ENCODE data around the gene TSC22D1.

The TSC22D1 gene

DNA sequence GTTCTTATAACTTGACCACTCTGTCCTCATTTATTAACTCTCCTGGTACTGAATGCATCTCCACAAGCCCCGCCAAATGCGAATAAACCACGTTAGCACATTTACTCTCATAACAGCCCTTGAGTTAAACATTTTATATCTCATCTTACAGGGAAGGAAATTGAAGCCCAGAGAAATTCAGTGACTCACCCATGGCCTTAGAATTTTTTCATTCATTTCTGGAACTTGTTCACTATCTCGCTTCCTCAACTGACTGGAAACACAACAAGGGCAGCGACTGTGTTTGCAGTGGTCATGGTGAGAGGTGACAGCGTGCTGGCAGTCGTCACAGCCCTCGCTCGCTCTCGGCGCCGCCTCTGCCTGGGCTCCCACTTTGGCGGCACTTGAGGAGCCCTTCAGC is 163.0 kb downstream of the TSC22D1 start:
- H3K4me3 ChIP-seq (ENCODE audit: low read length) = no peak overlapping the region
- no peaks in the 10 kb centered on the region for H4K20me1 ChIP-seq (ENCODE audit: insufficient read depth, low read length)
- no peak overlapping the region for H3K27ac ChIP-seq (ENCODE audit: low read length)
- no peak overlapping the region for H2AFZ ChIP-seq (ENCODE audit: low read length)
- H3K4me2 ChIP-seq (ENCODE audit: low read depth, low read length) = no peak overlapping the region
- no peaks in the 10 kb centered on the region for H3K79me2 ChIP-seq (ENCODE audit: low read length)
- H3F3A ChIP-seq (ENCODE audit: insufficient read depth, low read length) = no peaks in the 10 kb centered on the region
- DNase-seq = no peak
- H3K9me3 ChIP-seq (replicated peaks; ENCODE audit: insufficient read depth, low read length) = no peaks in the 10 kb centered on the region
- no peaks in the 10 kb centered on the region for H3K4me1 ChIP-seq (ENCODE audit: low read length)
- no peaks in the 10 kb centered on the region for H3K27me3 ChIP-seq (replicated peaks; ENCODE audit: insufficient read depth, low read length)
- no peaks in the 10 kb centered on the region for H3K9me2 ChIP-seq (replicated peaks; ENCODE audit: insufficient read depth, low read length)
- H3K36me3 ChIP-seq (replicated peaks; ENCODE audit: insufficient read depth, low read length) = no peaks in the 10 kb centered on the region
- H3K9ac ChIP-seq (ENCODE audit: low read length) = no peak overlapping the region
- TF ChIP-seq, protein P1, sequence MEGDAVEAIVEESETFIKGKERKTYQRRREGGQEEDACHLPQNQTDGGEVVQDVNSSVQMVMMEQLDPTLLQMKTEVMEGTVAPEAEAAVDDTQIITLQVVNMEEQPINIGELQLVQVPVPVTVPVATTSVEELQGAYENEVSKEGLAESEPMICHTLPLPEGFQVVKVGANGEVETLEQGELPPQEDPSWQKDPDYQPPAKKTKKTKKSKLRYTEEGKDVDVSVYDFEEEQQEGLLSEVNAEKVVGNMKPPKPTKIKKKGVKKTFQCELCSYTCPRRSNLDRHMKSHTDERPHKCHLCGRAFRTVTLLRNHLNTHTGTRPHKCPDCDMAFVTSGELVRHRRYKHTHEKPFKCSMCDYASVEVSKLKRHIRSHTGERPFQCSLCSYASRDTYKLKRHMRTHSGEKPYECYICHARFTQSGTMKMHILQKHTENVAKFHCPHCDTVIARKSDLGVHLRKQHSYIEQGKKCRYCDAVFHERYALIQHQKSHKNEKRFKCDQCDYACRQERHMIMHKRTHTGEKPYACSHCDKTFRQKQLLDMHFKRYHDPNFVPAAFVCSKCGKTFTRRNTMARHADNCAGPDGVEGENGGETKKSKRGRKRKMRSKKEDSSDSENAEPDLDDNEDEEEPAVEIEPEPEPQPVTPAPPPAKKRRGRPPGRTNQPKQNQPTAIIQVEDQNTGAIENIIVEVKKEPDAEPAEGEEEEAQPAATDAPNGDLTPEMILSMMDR (IDR thresholded peaks at IDR 0.05; ENCODE audit: low read length) = no peak
- TF ChIP-seq EZH2phosphoT487 (IDR thresholded peaks at IDR 0.05; ENCODE audit: low read length) (no peak), EZH2 (optimal IDR thresholded peaks at IDR 0.05; ENCODE audit: low read depth, low read length) (no peak)

DNA sequence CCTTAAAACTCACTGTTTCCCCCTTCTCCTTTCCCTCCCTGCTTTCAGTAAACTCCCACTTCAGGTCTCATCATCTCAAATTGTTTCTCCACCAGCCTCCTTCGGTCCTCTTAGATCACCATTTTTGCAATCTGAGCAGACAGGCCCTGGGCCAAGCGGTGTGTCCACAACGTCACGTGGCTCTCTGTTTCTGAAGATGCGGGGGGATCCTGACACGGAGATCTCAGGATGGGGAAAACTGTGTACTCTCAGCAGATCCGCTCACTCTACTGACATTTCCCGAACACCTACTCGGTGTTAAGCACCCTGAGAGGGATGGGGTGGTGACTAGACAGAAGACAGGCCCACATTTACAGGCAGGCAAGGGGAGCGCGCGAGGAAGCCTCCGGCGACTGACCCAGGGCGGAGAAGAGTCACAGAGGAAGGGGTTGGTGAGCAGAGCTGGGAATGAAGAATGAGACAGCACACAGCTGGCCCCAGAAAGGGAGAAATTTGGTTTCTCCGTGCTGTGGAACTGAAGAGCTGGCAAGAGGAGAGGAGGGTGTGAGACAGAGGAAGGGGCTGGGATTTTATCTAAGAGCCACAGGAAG is 163.7 kb downstream of the TSC22D1 start:
- no peaks in the 10 kb centered on the region for H3K79me2 ChIP-seq (ENCODE audit: low read length)
- no peaks in the 10 kb centered on the region for H3K9me3 ChIP-seq (replicated peaks; ENCODE audit: insufficient read depth, low read length)
- no peak overlapping the region for H2AFZ ChIP-seq (ENCODE audit: low read length)
- no peak overlapping the region for H3K4me3 ChIP-seq (ENCODE audit: low read length)
- H3K4me2 ChIP-seq (ENCODE audit: low read depth, low read length) = no peak overlapping the region
- H3K27ac ChIP-seq (ENCODE audit: low read length) = no peak overlapping the region
- no peaks in the 10 kb centered on the region for H3K27me3 ChIP-seq (replicated peaks; ENCODE audit: insufficient read depth, low read length)
- no peaks in the 10 kb centered on the region for H3K4me1 ChIP-seq (ENCODE audit: low read length)
- no peaks in the 10 kb centered on the region for H3K9me2 ChIP-seq (replicated peaks; ENCODE audit: insufficient read depth, low read length)
- no peak for DNase-seq
- no peak overlapping the region for H3K9ac ChIP-seq (ENCODE audit: low read length)
- no peaks in the 10 kb centered on the region for H3K36me3 ChIP-seq (replicated peaks; ENCODE audit: insufficient read depth, low read length)
- H4K20me1 ChIP-seq (ENCODE audit: insufficient read depth, low read length) = no peaks in the 10 kb centered on the region
- TF ChIP-seq EZH2phosphoT487 (IDR thresholded peaks at IDR 0.05; ENCODE audit: low read length) (no peak), EZH2 (optimal IDR thresholded peaks at IDR 0.05; ENCODE audit: low read depth, low read length) (no peak)
- TF ChIP-seq, protein P1 (IDR thresholded peaks at IDR 0.05; ENCODE audit: low read length) = no peak
- H3F3A ChIP-seq (ENCODE audit: insufficient read depth, low read length) = no peaks in the 10 kb centered on the region

DNA sequence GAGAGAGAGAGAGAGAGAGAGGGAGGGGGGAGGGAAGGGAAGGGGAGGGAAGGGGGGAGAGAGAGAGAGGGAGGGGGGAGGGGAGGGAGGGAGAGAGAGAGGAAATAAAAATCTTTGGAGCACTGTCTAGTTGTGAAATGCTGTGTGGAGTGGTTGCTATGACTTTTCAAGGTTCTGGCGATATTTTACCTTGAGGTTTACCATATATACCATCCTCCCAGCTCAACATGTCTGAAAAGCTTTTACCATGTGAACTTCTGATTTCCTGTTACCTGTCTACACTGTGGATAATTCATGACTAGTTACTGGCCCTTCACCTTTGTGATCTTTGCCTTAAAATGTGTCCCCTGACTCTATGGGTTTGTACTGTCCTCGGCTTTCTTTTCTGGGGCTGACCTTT is 164.3 kb downstream of the TSC22D1 start:
- H3K27me3 ChIP-seq (replicated peaks; ENCODE audit: insufficient read depth, low read length) = no peaks in the 10 kb centered on the region
- H3F3A ChIP-seq (ENCODE audit: insufficient read depth, low read length) = no peaks in the 10 kb centered on the region
- H3K79me2 ChIP-seq (ENCODE audit: low read length) = no peaks in the 10 kb centered on the region
- no peak overlapping the region for H2AFZ ChIP-seq (ENCODE audit: low read length)
- H3K4me2 ChIP-seq (ENCODE audit: low read depth, low read length) = no peak overlapping the region
- H3K9me3 ChIP-seq (replicated peaks; ENCODE audit: insufficient read depth, low read length) = no peaks in the 10 kb centered on the region
- TF ChIP-seq EZH2phosphoT487 (IDR thresholded peaks at IDR 0.05; ENCODE audit: low read length) (no peak), EZH2 (optimal IDR thresholded peaks at IDR 0.05; ENCODE audit: low read depth, low read length) (no peak)
- TF ChIP-seq, protein P1 (IDR thresholded peaks at IDR 0.05; ENCODE audit: low read length) = no peak
- no peak overlapping the region for H3K4me3 ChIP-seq (ENCODE audit: low read length)
- no peaks in the 10 kb centered on the region for H4K20me1 ChIP-seq (ENCODE audit: insufficient read depth, low read length)
- H3K9me2 ChIP-seq (replicated peaks; ENCODE audit: insufficient read depth, low read length) = no peaks in the 10 kb centered on the region
- H3K4me1 ChIP-seq (ENCODE audit: low read length) = no peaks in the 10 kb centered on the region
- H3K36me3 ChIP-seq (replicated peaks; ENCODE audit: insufficient read depth, low read length) = no peaks in the 10 kb centered on the region
- DNase-seq = no peak
- H3K9ac ChIP-seq (ENCODE audit: low read length) = no peak overlapping the region
- no peak overlapping the region for H3K27ac ChIP-seq (ENCODE audit: low read length)

Data from MM.1S (cell line).